ENCODE measurements around the gene PTPRC.
A peak's percentile ranks its signal among the peaks of the same experiment; 100 is the strongest.

Gene PTPRC

DNA sequence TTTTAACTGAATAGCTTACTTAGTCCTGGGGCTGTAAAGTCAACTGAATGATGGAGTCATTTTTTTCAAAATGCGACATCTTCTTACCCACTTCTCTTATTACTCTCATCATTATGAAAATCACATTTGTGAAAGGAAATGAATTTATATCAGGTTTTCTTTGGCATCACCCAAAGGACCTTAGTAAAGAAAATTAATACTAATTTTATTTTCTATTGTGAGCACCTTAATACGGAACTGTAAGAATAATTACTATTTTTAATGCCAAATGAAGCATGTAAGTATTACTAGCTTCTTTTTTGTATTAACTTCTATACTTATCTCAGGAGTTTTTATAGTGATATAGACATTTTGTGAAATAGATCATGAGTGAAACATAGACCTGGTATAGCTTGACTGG is 30.9 kb downstream of the PTPRC start:
- FAIRE-seq (no peak), DNase-seq (ENCODE audit: low spot score) (no peak)

DNA sequence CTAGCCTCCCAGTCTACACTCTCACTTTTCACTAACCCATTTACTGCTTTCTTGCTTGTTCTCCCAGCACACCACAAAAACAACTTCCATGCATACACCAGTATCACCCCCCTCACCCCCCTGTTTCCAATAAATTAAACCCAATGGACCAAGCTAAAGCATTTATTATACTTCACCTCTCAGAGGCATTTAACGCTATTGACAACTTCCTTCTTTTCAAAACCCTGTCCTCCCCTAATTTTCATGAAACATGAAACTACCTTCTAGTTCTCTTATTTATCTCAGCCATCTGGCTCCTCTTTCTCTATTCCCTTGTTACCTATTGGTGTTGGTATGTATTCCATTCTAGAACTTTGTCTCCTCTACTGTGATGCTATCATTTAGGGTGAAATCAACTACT is 32.3 kb downstream of the PTPRC start:
- no peak for FAIRE-seq
- DNase-seq (ENCODE audit: low spot score): no peak

- DNase-seq (ENCODE audit: low spot score) (no peak), FAIRE-seq (no peak)
These were observed 33.3 kb downstream of the PTPRC start for GRCh38 chr1:198672124-198672523.

GRCh38 chr1:198674009-198674408 is 35.2 kb downstream of the PTPRC start:
- FAIRE-seq: no peak
- no peak for DNase-seq (ENCODE audit: low spot score)

DNA sequence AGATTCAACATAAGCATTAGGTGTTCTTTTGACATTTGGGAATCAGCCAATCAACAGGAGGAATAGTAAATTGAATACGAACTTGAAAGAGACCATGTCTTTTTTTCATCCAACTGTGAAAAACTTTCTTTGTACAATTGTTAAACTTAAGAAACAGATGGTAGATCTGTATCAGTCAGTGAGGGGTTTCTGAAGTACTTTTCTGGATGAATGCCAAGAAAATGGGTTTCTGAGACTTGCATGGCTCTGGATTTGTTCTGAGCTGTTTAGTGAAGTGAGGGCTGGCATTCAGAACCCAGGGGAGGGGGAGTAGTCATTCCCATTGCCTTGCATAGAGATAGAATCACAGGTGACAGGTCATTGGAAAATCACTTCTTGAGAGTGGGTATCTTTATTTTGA is 37.4 kb downstream of the PTPRC start:
- FAIRE-seq (no peak), DNase-seq (ENCODE audit: low spot score) (no peak)

GRCh38 chr1:198677027-198677426 is 38.2 kb downstream of the PTPRC start:
- FAIRE-seq: no peak

GRCh38 chr1:198677871-198678270 is 39.0 kb downstream of the PTPRC start:
- FAIRE-seq: no peak
- no peak for DNase-seq (ENCODE audit: low spot score)

More at GRCh38 chr1:198677027-198677426, 38.2 kb downstream of the PTPRC start:
- DNase-seq (ENCODE audit: low spot score): no peak

- no peak for DNase-seq (ENCODE audit: low spot score)
- no peak for FAIRE-seq
These were observed 39.5 kb downstream of the PTPRC start for GRCh38 chr1:198678301-198678836.

DNA sequence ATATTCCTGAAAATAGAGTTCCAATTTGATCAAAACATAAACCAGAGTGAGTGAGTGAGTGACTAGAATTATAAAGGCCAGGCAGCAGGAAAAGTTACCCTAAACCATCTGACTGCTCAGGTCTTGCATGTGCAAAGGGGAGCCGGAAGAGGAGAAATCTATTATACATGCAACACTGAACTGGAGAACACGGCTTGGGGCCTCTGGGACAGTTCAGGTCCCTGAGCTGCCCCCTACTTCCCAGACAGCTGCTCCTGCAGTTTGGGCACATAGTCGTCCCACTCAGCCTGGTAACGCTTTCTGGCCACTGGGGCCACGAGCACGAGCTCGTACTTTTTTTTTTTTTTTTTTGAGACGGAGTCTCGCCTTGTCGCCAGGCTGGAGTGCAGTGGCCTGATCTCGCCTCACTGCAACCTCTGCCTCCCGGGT is 40.1 kb downstream of the PTPRC start:
- no peak for FAIRE-seq

DNA sequence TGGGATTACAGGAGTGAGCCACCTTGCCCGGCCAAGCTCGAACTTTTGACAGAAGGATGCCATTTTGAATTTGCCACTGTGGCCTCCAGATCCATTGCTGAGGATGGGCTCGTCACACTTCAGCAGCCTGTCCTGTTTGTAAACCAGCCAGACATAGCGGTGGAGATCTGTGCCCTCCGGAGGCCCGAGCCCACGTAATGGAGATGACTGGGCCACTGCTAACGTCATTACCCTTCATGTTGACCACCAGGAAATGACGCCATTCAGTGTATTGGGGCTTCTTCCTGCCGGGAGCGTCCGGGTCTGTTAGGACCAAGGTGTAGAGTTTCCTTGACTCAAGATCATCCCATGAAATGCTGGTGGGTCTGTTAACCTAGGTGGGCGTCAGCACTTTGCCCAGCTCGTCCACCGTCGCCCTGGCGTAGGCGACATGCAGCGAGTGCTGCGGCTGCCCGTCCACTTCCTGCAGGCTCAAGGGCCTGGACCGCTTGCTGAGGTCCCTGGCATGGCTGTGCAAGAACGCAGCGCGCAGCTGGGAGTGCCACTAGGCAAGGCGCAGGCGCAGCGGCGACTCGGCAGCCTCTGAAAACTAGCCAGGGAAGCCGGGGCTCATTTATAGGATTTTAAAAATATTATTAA is 40.8 kb downstream of the PTPRC start:
- DNase-seq (ENCODE audit: low spot score) (no peak), FAIRE-seq (no peak)

More for the DNA sequence above, 40.1 kb downstream of the PTPRC start:
- DNase-seq (ENCODE audit: low spot score): no peak

DNA sequence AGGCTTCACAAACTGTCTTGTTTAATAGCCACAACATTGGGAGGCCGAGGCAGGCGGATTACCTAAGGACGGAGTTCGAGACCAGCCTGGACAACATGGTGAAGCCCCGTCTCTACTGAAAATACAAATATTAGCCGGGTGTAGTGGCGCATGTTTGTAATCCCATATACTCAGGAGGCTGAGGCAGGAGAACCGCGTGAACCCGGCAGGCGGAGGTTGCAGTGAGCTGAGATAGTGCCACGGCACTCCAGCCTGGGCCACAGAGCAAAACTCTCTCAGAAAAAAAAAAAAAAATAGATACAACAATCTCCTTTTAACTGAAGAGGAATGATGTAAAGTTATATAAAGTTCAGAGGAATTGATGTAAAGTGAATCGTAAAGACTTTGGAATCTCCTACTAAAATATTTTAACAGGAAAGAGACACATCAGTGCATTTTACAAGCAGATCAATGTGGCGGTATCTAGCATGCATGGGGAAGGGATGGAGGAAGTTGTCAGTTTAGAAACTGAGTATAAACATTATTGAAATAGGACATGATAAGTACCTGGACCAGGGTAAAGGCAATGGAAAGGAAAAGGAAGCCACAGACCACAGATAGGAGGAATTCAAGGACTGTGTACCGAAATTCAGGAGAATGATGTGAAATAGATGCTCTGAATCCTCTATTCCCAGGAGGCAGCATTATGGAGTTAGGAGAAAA is 41.5 kb downstream of the PTPRC start:
- no peak for FAIRE-seq
- no peak for DNase-seq (ENCODE audit: low spot score)

GRCh38 chr1:198681252-198681651 is 42.4 kb downstream of the PTPRC start:
- no peak for FAIRE-seq
- no peak for DNase-seq (ENCODE audit: low spot score)

DNA sequence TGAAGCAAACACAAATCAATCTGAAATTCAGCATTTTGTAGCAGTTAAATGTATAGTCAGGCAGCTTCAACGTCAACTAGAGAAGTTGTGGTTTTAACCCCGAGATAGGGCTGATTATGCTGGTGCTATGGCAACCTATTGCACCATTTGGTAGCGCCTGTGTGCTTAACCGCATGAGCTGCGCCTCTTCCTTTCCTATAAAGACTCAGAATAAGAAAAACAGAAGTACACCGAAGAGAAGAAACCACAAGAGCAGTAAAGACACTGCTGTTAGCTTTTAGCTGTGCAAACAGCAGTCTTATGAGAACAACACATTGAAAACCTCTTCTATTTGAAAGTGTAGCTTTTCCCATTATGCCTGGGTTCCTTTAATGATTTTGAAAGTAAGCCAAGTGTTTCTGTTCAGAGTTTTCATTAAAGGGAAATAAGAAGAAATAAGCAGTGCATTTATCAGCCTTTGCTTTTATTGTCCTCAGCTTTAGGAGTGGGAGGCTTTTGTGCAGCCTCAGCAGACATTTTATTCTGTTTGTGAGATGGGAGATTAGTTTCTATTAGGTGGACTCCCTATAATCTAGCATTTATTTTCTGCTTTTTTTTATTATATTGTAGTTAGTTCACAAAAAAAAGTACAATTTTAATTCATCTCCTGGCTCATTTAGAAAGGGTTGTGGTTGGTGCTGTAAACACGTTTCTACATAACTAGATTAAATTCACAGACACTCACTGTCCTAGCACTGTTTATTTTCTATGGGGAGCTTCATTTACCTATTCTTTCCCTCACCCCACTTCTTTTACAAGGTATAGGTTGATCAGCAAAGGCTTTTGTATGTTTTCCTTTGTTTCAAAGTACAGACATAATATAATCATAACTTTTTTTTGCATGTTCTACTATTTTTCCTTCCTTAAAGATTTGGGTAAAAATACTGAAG is 43.3 kb downstream of the PTPRC start:
- DNase-seq (ENCODE audit: low spot score): peak; percentile 85
- peak; percentile 85 for FAIRE-seq

- no peak for FAIRE-seq
These were observed 44.0 kb downstream of the PTPRC start for GRCh38 chr1:198682850-198683249.

GRCh38 chr1:198683449-198683848 is 44.6 kb downstream of the PTPRC start:
- DNase-seq (ENCODE audit: low spot score): no peak
- FAIRE-seq: no peak

More at GRCh38 chr1:198682850-198683249, 44.0 kb downstream of the PTPRC start:
- DNase-seq (ENCODE audit: low spot score): no peak

DNA sequence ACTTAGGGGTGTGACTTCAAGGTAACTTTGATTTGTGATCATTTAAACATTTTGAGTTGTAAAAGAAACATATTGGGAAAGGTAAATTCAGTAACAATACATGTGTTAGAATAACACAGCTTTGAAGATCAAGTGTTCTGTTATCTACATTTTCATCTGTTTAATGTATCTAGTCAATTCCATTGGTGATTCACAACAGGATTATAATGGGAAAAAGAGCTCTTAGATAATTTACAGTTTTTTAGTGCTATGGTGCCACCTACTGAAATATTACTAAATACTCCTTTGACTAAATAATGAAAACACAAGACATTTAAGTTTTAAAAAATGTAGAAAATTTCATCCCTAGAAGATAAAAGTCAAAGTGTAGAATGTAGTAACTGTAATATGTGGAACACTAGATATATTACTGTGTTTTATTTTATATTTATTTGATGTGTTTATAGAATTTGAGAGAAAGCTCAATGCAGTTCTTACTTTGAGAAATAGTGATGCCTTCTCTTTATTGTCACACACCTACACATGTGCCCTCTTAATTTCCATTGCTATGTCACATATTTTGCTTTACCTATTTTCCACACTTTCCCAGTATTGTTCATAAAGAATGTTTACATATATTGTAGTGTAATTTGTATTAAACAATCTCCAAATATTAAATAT is 47.4 kb downstream of the PTPRC start:
- DNase-seq (ENCODE audit: low spot score): peak; percentile 27
- peak; percentile 78 for FAIRE-seq

- FAIRE-seq (no peak), DNase-seq (ENCODE audit: low spot score) (no peak)
These were observed 48.6 kb downstream of the PTPRC start for GRCh38 chr1:198687429-198687828.

DNA sequence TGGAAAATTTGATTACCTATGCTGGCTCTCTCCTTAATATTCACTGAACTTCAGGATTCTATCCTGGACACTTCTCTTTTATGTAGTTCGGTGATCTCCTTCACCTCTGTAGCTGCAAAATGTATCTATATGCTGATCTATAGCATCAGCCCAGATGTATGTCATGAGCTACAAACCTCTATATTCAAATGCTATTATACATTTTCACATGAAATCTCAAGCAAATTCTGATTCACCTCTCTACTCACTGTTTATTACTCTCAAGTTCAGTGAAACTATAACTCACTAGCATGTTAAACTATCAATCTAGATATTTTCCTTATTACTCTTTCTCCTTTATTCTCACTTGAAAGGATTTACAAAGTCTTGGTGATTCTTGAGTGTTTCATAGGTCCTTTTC is 52.2 kb downstream of the PTPRC start:
- FAIRE-seq (no peak), DNase-seq (ENCODE audit: low spot score) (no peak)

- FAIRE-seq (no peak), DNase-seq (ENCODE audit: low spot score) (no peak)
These were observed 54.5 kb downstream of the PTPRC start for GRCh38 chr1:198693321-198693720.

GRCh38 chr1:198694542-198694941 is 55.7 kb downstream of the PTPRC start:
- DNase-seq (ENCODE audit: low spot score) (no peak), FAIRE-seq (no peak)

GRCh38 chr1:198696211-198696610 is 57.4 kb downstream of the PTPRC start:
- FAIRE-seq (no peak), DNase-seq (ENCODE audit: low spot score) (no peak)
